NB4 (cell line): ENCODE data around the gene JPH3.

ENCODE experiments used
- DNase-seq: peaks from one replicate; pipeline ENCODE4 v3.0.0; 2010; ENCODE audit warnings: low read depth
- H3K4me3 ChIP-seq: one replicate; pipeline ENCODE4 v1.5.1; 2011; ENCODE audit warnings: mild to moderate bottlenecking, low read depth, low read length, moderate library complexity
- CTCF ChIP-seq: IDR thresholded peaks from one replicate; pipeline ENCODE4 v1.5.1; 2012; ENCODE audit warnings: low read depth, low read length
- MAX ChIP-seq: IDR thresholded peaks from 2 replicates; pipeline ENCODE4 v1.6.1; 2011; ENCODE audit warnings: low read depth, low read length
- MYC ChIP-seq: IDR thresholded peaks from 2 replicates; pipeline ENCODE4 v1.6.1; 2011; ENCODE audit warnings: low read depth, low read length
- POLR2A ChIP-seq: IDR thresholded peaks from 2 replicates; pipeline ENCODE4 v1.6.1; 2011; ENCODE audit warnings: mild to moderate bottlenecking; ENCODE audit not compliant: insufficient read length; ENCODE audit errors: extremely low read depth

JPH3 gene

GRCh38 chr16:87584975-87585374 lies 17.3 kb upstream of the JPH3 start:
- TF ChIP-seq MYC (no peak), CTCF (no peak), MAX (no peak), POLR2A (no peak)
- no peak for DNase-seq
- no peak overlapping the region for H3K4me3 ChIP-seq

- H3K4me3 ChIP-seq: no peak overlapping the region
- DNase-seq: no peak
- no peak for TF ChIP-seq CTCF
- no peak for TF ChIP-seq POLR2A
- no peak for TF ChIP-seq MAX
- no peak for TF ChIP-seq MYC
Observed at GRCh38 chr16:87585442-87586200, 16.7 kb upstream of the JPH3 start.

- H3K4me3 ChIP-seq: no peak overlapping the region
- peak; percentile 75 for DNase-seq
- TF ChIP-seq CTCF: no peak
- no peak for TF ChIP-seq POLR2A
- no peak for TF ChIP-seq MAX
- no peak for TF ChIP-seq MYC
Observed at GRCh38 chr16:87586201-87586782, 16.0 kb upstream of the JPH3 start.

- H3K4me3 ChIP-seq: no peak overlapping the region
- no peak for TF ChIP-seq CTCF
- no peak for TF ChIP-seq MAX
- TF ChIP-seq POLR2A: no peak
- TF ChIP-seq MYC: no peak
- DNase-seq: no peak
Observed at GRCh38 chr16:87587636-87588035, 14.7 kb upstream of the JPH3 start.

- DNase-seq: no peak
- H3K4me3 ChIP-seq: no peak overlapping the region
- TF ChIP-seq CTCF: no peak
- no peak for TF ChIP-seq MAX
- no peak for TF ChIP-seq MYC
- TF ChIP-seq POLR2A: no peak
Observed at GRCh38 chr16:87592018-87592712, 10.1 kb upstream of the JPH3 start.
